IPS-15b (cell line): Measurements from ENCODE around the gene KTN1.

Source experiments
- H3K27me3 ChIP-seq: one replicate; pipeline ENCODE4 v1.6.1; 2013; ENCODE audit warnings: low read length; ENCODE audit not compliant: control insufficient read depth, insufficient read depth
- H3K36me3 ChIP-seq: one replicate; pipeline ENCODE4 v1.6.1; 2013; ENCODE audit warnings: low read length; ENCODE audit not compliant: control insufficient read depth, insufficient read depth
- H3K4me1 ChIP-seq: one replicate; pipeline ENCODE4 v1.6.1; 2013; ENCODE audit warnings: mild to moderate bottlenecking, low read length; ENCODE audit not compliant: control insufficient read depth, insufficient read depth
- H3K4me3 ChIP-seq: one replicate; pipeline ENCODE4 v1.5.1; 2013; ENCODE audit warnings: low read depth, low read length
- H3K9ac ChIP-seq: one replicate; pipeline ENCODE4 v1.6.1; 2013; ENCODE audit warnings: low read depth, mild to moderate bottlenecking, low read length
- H3K9me3 ChIP-seq: one replicate; pipeline ENCODE4 v1.6.1; 2013; ENCODE audit warnings: mild to moderate bottlenecking, low read length; ENCODE audit not compliant: control insufficient read depth, insufficient read depth

KTN1 gene

DNA sequence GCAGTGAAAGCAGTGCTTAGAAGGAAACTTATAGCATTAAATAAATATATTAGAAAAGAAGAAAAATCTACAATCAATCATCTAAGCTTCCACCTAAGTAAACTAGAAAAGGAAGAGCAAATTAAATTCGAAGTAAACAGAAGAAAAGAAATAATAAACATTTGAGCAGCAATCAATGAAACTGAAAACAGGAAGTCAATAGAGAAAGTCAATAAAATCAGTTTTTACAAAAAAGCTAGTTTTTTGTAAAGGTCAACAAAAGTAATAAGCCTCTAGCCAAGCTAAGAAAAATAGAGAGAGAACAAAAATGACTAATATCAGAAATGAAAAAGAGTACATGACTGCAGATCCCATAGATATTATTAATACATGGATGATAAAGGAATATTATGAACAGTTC is 34.2 kb upstream of the KTN1 start:
- H3K27me3 ChIP-seq: no peaks in the 10 kb centered on the region
- no peaks in the 10 kb centered on the region for H3K4me1 ChIP-seq
- H3K36me3 ChIP-seq: no peaks in the 10 kb centered on the region
- no peak overlapping the region for H3K9ac ChIP-seq
- H3K9me3 ChIP-seq: no peaks in the 10 kb centered on the region
- H3K4me3 ChIP-seq: no peak overlapping the region

DNA sequence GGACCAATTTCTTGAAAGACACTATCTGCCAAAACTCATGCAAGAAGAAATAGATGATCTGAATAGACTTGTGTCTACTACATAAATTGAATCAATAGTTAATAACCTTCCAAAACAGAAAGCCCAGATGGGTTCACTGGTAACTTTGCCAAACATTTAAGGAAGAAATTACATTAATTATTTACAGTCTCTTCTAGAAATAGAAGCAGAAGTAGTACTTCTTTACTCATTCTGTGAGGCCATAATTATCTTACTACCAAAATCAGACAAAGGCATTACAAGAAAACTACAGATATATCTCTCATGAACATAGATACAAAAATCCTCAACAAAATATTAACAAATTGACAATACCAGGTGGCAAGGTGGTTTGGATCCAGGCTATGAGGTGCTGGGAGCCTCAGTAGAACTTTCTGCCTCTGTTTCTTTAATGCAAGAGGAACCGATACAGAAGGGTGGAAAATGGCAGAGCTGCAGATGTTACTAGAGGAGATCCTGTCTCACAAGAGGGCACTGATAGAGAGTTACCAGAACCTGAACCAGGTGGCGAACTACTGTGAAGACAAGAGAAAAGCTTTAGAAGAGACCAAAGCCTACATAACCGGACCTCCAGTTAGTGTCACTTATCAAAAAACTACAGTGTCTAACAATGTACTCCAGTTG is 33.7 kb upstream of the KTN1 start:
- Histone ChIP-seq H3K36me3 (no peaks in the 10 kb centered on the region), H3K4me3 (no peak overlapping the region), H3K9me3 (no peaks in the 10 kb centered on the region), H3K4me1 (no peaks in the 10 kb centered on the region), H3K9ac (no peak overlapping the region), H3K27me3 (no peaks in the 10 kb centered on the region)

DNA sequence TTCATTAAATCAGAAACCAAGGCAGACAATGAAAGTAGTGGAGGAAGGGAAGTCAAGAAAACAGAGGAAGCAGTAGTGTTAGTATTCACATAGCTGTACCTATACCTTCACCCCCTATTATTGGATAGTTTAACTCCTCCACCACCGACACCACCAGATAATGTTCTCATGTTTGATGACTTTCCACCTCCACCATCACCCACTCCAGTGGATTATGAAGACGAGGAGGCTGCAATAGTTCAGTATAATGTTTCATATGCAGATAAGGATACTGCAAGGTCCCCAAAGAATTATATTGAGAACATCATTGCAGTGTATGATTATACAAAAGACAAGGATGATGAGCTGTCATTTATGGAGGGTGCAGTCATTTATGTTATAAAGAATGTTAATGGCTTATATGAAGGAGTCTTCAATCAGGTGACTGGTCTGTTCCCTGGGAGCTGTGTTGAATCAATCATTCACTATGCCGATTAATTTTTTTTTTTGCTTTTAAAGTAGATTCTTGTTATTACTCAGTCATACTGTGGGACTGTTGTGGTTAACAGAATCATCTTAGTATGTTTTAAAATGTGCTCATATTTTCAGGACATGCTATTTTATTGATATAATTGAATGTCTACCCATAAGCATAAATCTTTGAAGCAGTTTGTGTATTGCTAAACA is 32.2 kb upstream of the KTN1 start:
- Histone ChIP-seq H3K36me3 (no peaks in the 10 kb centered on the region), H3K9ac (no peak overlapping the region), H3K27me3 (no peaks in the 10 kb centered on the region), H3K9me3 (no peaks in the 10 kb centered on the region), H3K4me3 (no peak overlapping the region), H3K4me1 (no peaks in the 10 kb centered on the region)

DNA sequence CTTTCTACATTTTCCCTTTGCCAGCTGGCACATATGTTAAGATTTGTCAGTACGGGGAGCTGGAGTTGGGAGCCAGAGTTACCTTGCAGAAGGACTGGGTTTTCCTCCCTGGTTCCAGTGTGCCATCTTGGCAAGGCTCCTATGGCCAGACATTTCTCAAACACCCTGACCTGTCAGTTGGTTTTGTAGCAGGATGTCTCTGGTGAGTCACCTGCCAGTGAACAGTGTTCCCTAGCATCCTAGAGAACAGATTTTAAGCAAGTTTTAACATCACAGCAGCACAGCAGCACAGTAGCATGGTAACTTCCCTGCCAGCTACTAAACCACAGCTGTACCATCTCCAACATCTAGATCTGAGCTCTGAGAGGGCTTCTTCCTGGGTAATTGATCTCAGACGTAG is 26.2 kb upstream of the KTN1 start:
- no peaks in the 10 kb centered on the region for H3K27me3 ChIP-seq
- H3K4me1 ChIP-seq: no peaks in the 10 kb centered on the region
- H3K9me3 ChIP-seq: no peaks in the 10 kb centered on the region
- no peak overlapping the region for H3K9ac ChIP-seq
- H3K36me3 ChIP-seq: no peaks in the 10 kb centered on the region
- H3K4me3 ChIP-seq: no peak overlapping the region

DNA sequence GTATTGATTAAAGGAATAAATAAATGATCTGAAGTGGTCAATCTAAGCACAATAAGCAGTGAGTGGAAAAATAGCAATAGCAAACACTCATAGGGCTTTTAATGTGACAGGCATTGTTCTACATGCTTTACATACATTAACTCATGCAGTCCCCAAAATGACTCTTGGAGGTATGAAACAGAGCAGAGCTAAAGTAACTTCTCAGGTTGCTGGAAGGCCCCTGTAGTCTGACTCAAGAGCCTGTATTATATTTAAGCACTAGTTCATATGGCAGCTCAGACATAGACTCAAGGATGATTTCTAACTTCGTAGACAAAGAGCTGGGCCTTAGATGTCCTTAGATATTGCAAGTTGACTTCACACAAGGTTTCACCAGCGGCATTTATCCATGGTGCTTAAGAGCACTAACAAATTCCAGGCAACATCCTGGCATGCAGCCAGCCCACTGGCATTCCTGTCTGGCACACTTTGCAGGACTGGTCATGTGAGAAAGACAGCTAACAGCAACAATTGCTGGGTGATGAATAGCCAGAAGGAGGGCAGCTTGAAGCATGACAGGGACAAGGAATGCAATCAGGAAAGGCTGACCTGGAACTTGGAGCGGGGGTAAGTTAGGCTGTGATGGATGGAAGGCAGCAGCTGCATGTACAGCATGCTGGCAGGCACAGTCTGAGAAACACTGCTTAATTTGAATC is 22.9 kb upstream of the KTN1 start:
- H3K9me3 ChIP-seq: no peaks in the 10 kb centered on the region
- no peak overlapping the region for H3K4me3 ChIP-seq

DNA sequence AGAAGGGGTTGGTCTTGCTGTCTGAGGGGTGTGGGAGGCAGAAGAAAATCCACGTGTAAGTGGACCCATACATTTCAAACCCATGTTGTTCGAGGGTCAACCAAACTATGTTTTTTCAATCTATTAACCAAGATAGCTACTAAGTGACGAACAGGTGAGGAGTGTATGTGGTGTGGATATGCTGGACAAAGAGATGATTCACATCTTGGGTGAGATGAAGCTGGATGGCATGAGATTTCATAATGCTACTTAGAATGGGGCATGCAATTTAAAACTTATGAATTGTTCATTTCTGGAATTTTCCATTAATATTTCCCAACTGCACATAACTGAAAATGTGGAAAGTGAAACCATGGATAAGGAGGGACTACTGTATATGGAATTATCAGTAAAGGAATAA is 17.9 kb upstream of the KTN1 start:
- H3K27me3 ChIP-seq: no peaks in the 10 kb centered on the region
- no peaks in the 10 kb centered on the region for H3K9me3 ChIP-seq
- no peaks in the 10 kb centered on the region for H3K4me1 ChIP-seq
- no peaks in the 10 kb centered on the region for H3K36me3 ChIP-seq
- H3K4me3 ChIP-seq: no peak overlapping the region
- H3K9ac ChIP-seq: no peak overlapping the region

More for the DNA sequence above, 22.9 kb upstream of the KTN1 start:
- no peaks in the 10 kb centered on the region for H3K27me3 ChIP-seq
- H3K36me3 ChIP-seq: no peaks in the 10 kb centered on the region
- no peaks in the 10 kb centered on the region for H3K4me1 ChIP-seq
- H3K9ac ChIP-seq: no peak overlapping the region

DNA sequence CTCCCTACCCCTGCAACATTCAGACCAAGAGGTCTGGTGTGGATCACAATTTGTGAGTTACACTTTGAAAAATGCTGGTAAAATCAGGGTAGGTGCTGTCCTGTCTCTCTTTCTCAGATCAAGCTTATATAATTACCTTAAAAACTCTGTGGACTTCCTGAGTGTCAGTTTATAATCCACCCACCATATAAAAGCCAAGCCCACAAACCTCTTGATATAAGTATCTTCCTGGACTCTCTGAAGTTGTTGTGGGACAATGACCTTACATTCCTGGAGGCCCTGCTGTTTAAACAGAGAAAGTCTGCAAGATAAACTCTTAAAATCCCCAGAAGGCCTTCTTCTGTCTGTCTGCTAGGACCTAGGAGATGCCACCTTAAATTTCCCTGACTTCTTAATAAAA is 11.4 kb upstream of the KTN1 start:
- Histone ChIP-seq H3K4me1 (no peaks in the 10 kb centered on the region), H3K9ac (no peak overlapping the region), H3K36me3 (no peaks in the 10 kb centered on the region), H3K27me3 (no peaks in the 10 kb centered on the region), H3K4me3 (no peak overlapping the region), H3K9me3 (no peaks in the 10 kb centered on the region)

DNA sequence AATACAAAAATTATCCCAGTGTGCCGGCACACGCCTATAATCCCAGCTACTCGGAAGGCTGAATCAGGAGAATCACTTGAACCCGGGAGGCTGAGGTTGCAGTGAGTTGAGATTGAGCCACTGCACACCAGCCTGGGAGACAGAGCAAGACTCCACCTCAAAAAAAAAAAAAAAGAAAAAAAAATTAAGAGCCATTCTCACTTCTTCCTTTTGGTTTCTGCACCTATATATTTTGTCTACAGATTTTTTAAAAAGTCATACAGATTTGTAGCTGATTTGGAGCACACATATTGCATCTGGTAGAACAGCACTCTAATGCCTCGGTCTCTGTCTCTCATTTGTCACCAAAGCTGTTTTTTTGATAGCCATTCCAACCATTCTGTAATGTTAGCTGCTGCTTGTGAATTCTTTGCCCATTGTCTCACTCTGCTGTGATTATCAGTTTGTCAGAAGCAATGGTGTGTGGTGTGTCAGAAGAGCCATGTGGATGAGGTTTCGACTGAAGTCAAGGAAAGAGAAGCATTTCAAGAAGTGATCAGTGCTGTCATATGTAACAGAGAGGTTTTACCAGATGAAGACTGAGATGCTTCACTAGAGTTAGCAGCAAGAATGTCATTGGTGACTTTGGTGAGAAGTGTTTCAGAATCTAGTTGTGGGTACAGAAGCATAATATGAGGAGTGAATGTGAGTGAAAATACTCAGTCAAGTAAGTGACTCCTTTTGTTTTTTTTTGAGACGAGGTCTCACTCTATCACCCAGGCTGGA is 8.7 kb upstream of the KTN1 start:
- no peak overlapping the region for H3K9ac ChIP-seq
- H3K27me3 ChIP-seq: no peaks in the 10 kb centered on the region
- no peaks in the 10 kb centered on the region for H3K9me3 ChIP-seq
- no peaks in the 10 kb centered on the region for H3K36me3 ChIP-seq
- no peaks in the 10 kb centered on the region for H3K4me1 ChIP-seq
- no peak overlapping the region for H3K4me3 ChIP-seq

DNA sequence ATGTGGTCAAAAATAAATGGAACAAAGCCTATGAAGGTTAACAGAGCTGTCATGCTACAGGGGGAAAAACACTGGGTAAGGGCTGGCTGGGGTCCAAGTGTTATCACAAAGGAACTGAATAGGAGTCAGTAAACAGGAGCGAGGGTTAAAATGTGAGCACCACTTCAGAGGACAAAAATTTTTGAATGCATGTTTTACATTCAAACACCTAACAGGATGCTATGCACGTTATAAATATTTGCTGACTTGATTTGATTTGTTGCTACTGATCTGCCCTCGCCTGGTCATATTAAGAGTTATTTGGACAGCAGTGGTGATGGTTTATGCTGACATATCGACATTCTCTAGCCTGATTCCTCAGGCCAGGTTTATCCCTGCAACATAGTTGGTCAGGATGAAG is 7.4 kb upstream of the KTN1 start:
- H3K27me3 ChIP-seq: no peaks in the 10 kb centered on the region
- no peak overlapping the region for H3K9ac ChIP-seq
- no peak overlapping the region for H3K4me3 ChIP-seq
- H3K9me3 ChIP-seq: no peaks in the 10 kb centered on the region
- H3K36me3 ChIP-seq: no peaks in the 10 kb centered on the region
- H3K4me1 ChIP-seq: no peaks in the 10 kb centered on the region

DNA sequence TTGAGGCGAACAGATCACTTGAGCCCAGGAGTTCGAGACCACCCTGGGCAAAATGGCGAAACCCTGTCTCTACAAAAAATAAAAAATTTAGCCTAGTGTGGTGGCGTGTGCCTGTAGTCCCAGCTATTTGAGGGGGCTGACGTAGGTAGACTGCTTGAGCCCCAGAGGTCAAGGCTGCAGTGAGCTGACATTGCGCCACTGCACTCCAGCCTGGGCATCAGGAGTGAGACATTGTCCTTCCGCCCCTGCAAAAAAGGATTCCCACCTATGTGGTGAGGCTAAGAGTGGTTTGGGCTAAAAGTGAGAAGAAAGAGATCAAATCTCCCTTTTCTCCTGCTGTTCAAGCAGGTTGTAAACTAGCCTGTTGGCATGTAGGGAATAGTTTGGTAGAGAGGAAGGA is 5.0 kb upstream of the KTN1 start:
- peaks cover 3% of the 10 kb centered on the region for H3K4me1 ChIP-seq
- no peak overlapping the region for H3K9ac ChIP-seq
- H3K36me3 ChIP-seq: no peaks in the 10 kb centered on the region
- H3K27me3 ChIP-seq: no peaks in the 10 kb centered on the region
- no peaks in the 10 kb centered on the region for H3K9me3 ChIP-seq
- no peak overlapping the region for H3K4me3 ChIP-seq

DNA sequence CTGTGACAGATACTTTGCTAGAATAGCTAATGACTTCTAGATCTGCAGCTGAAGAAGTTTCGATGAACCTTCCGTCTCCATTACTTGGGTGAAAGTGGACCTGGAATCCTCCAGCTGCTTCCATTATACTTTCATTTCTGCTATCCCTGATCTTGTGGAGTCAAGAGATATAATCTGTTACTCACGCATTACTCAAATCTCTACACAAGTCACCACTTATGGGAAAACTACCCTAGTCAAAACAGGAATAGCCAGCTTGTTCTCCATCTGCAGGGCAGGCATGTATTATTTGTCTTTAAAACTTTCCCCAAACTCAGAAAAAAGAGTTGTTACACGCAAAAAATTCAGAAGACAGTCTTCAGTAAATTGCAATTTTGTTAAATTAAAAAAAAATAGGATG is 2.8 kb upstream of the KTN1 start:
- no peaks in the 10 kb centered on the region for H3K36me3 ChIP-seq
- no peak overlapping the region for H3K9ac ChIP-seq
- H3K4me1 ChIP-seq: peaks cover 9% of the 10 kb centered on the region
- H3K27me3 ChIP-seq: no peaks in the 10 kb centered on the region
- H3K4me3 ChIP-seq: no peak overlapping the region
- H3K9me3 ChIP-seq: no peaks in the 10 kb centered on the region
